K562 (cell line): ENCODE data around the gene EMC9. TPM values are rescaled to one million over a fixed set of nuclear protein-coding genes. Genes with fewer than 3 reads are reported as not detected.

ENCODE experiments used
- ATAC-seq: fragments of 200-7000 bp; cut with Tn5 transposase; 3 replicates; pipeline ENCODE4 v1.9.1; 2020; ENCODE audit warnings: moderate library complexity
- BruUV-seq: library from RNA; stranded (reverse); fragments of 400-500 nt; replicated peaks from 2 replicates; lab custom pipeline; 2021; lab: Mats Ljungman, UMichigan
- CTCF ChIA-PET: fragments of 300-600 bp; formaldehyde crosslinking; extraction: SDS; loops from one replicate; lab custom pipeline; 2021; ENCODE audit warnings: low intra/inter-chr PET ratio; lab: Yijun Ruan, JAX
- POLR2A ChIA-PET: fragments of 300-600, 350-650 bp; sonication (Branson Sonifier 250); formaldehyde crosslinking; extraction: SDS; loops from one replicate; lab custom pipeline; 2021; ENCODE audit warnings: antibody characterized with exemption, inconsistent platforms; lab: Yijun Ruan, JAX
- DNase-seq, 4 experiments: peaks; one replicate each; pipeline versions ENCODE4 v3.0.0 to v3.0.0-alpha.2; 2011 to 2018; ENCODE audit warnings: low spot score in 3 of 4, mixed read lengths in 3 of 4; ENCODE audit errors: extremely low read depth in 1 of 4
- FAIRE-seq: peaks from 2 replicates; lab custom pipeline; 2011; peaks lifted over from hg19 to GRCh38; lab: Jason Lieb, UNC
- H2AFZ ChIP-seq: 2 replicates; pipeline ENCODE4 v1.6.0; 2011; ENCODE audit warnings: low read depth, low read length, control low read depth, inconsistent platforms
- H3K27ac ChIP-seq: fragments of 200-600 bp; 3 replicates; pipeline ENCODE4 v1.8.0; 2011; ENCODE audit warnings: low read depth, mild to moderate bottlenecking, control low read depth, inconsistent platforms, low read length, moderate library complexity, mixed read lengths; ENCODE audit errors: extremely low read depth
- H3K27me3 ChIP-seq, 2 experiments: fragments of 300-600 bp in 1 of 2; 2 replicates in 1 of 2; 3 replicates in 1 of 2; pipeline versions ENCODE4 v1.6.0 to v1.8.0; 2011; ENCODE audit warnings: inconsistent platforms in 2 of 2, low read length in 2 of 2, mild to moderate bottlenecking in 1 of 2, mixed read lengths in 1 of 2, moderate library complexity in 1 of 2; ENCODE audit not compliant: control insufficient read depth in 2 of 2, insufficient read depth in 2 of 2
- H3K36me3 ChIP-seq: fragments of 300-600 bp; 3 replicates; pipeline ENCODE4 v1.8.0; 2011; ENCODE audit warnings: mild to moderate bottlenecking, low read length, inconsistent platforms; ENCODE audit not compliant: control insufficient read depth, insufficient read depth
- H3K4me1 ChIP-seq, 2 experiments: fragments of 200-600 bp in 1 of 2; replicated peaks in 1 of 2; 2 replicates in 1 of 2; 3 replicates in 1 of 2; pipeline versions ENCODE4 v1.5.1 to v1.8.0; 2011; ENCODE audit warnings: inconsistent platforms in 2 of 2, low read length in 2 of 2, mild to moderate bottlenecking in 1 of 2, mixed read lengths in 1 of 2, moderate library complexity in 1 of 2; ENCODE audit not compliant: control insufficient read depth in 2 of 2, insufficient read depth in 2 of 2
- H3K4me2 ChIP-seq: 2 replicates; pipeline ENCODE4 v1.6.1; 2011; ENCODE audit warnings: low read length, control low read depth, inconsistent platforms, mixed read lengths; ENCODE audit not compliant: insufficient read depth
- H3K4me3 ChIP-seq: fragments of 200-600 bp; sonication (generic), shearing (Covaris generic); 2 replicates; pipeline ENCODE4 v1.5.1; 2016; ENCODE audit warnings: control low read depth, inconsistent platforms
- H3K79me2 ChIP-seq: fragments of 200-600 bp; 3 replicates; pipeline ENCODE4 v1.8.0; 2011; ENCODE audit warnings: low read length, inconsistent platforms; ENCODE audit not compliant: control insufficient read depth, insufficient read depth
- H3K9ac ChIP-seq, 2 experiments: 2 replicates each; pipeline versions ENCODE4 v1.6.0 to v1.6.1; 2011; ENCODE audit warnings: low read depth in 2 of 2, low read length in 2 of 2, control low read depth in 1 of 2, inconsistent platforms in 1 of 2, mild to moderate bottlenecking in 1 of 2, mixed read lengths in 1 of 2; ENCODE audit not compliant: insufficient read depth in 1 of 2
- H3K9me1 ChIP-seq: one replicate; pipeline ENCODE4 v1.6.0; 2011; ENCODE audit warnings: inconsistent platforms, mild to moderate bottlenecking, low read length, moderate library complexity; ENCODE audit not compliant: control insufficient read depth, insufficient read depth
- H3K9me3 ChIP-seq: replicated peaks from 2 replicates; pipeline ENCODE4 v1.5.1; 2011; ENCODE audit warnings: low read depth, low read length, inconsistent platforms; ENCODE audit not compliant: control insufficient read depth, insufficient read depth
- H4K20me1 ChIP-seq: replicated peaks from 2 replicates; pipeline ENCODE4 v1.6.1; 2011; ENCODE audit warnings: low read length, inconsistent platforms, mixed read lengths; ENCODE audit not compliant: control insufficient read depth, insufficient read depth
- EP300 ChIP-seq: IDR thresholded peaks from 2 replicates; pipeline ENCODE4 v1.6.1; 2012; ENCODE audit warnings: low read length, improper control_type of control experiment
- GATAD2B ChIP-seq: fragments of 450-650 bp; IDR thresholded peaks from 2 replicates; pipeline ENCODE4 v1.6.1; 2017; ENCODE audit warnings: mild to moderate bottlenecking, borderline replicate concordance
- HLTF ChIP-seq: fragments of 450-650 bp; IDR thresholded peaks from 2 replicates; pipeline ENCODE4 v1.6.1; 2016
- HSF4 ChIP-seq: fragments of 250-450 bp; sonication (Bioruptor Pico); IDR thresholded peaks from 2 replicates; pipeline ENCODE4 v2.1.2; 2022; ENCODE audit warnings: mild to moderate bottlenecking, moderate library complexity, borderline replicate concordance
- MAFK ChIP-seq: IDR thresholded peaks from 2 replicates; pipeline ENCODE4 v1.6.1; 2011; ENCODE audit warnings: low read length, improper control_type of control experiment
- NEUROD1 ChIP-seq: fragments of 150-350 bp; IDR thresholded peaks from 2 replicates; pipeline ENCODE4 v1.6.1; 2014; ENCODE audit warnings: borderline replicate concordance, low read length, low read depth; ENCODE audit not compliant: partially characterized antibody
- SRSF1 ChIP-seq: fragments of 200-400 bp; formaldehyde crosslinking; IDR thresholded peaks from 2 replicates; pipeline ENCODE4 v1.6.1; 2017; ENCODE audit warnings: mild to moderate bottlenecking, low read depth, low read length, moderate library complexity
- TAF7 ChIP-seq: fragments of 450-650 bp; IDR thresholded peaks from 2 replicates; pipeline ENCODE4 v1.6.1; 2016; ENCODE audit warnings: missing genetic modification characterization, missing compliant biosample characterization
- TAF9B ChIP-seq: fragments of 450-650 bp; IDR thresholded peaks from 2 replicates; pipeline ENCODE4 v1.6.1; 2018; ENCODE audit warnings: mild to moderate bottlenecking; ENCODE audit not compliant: partially characterized antibody
- WGBS: fragments of 100-300 bp; shearing (Covaris generic); methylation state at CpG from one replicate; pipeline ENCODE4 v1.1.6; 2016; ENCODE audit warnings: low coverage, mixed read lengths; ENCODE audit not compliant: insufficient coverage; ENCODE audit errors: missing lambda C conversion rate; 5-methylcytosine and 5-hydroxymethylcytosine counted together
- in situ Hi-C: fragments of 300-500 bp; cut with MboI; formaldehyde crosslinking; loops from 4 replicates; pipeline ENCODE4 v1.15.0; 2018; ENCODE audit warnings: inconsistent platforms, mixed read lengths
- intact Hi-C: fragments of 100-400 bp; cut with micrococcal nuclease; formaldehyde crosslinking; loops from 2 replicates; pipeline ENCODE4 v1.14.2; 2022
- polyA plus RNA-seq, 8 experiments: library from polyadenylated mRNA; depleted of rRNA in 4 of 8; stranded (reverse) in 5 of 8; unstranded in 3 of 8; fragments of >200 nt; fragmentation: Nextera tagmentation in 2 of 8; fragmentation: Illumina TruSeq in 1 of 8; extraction: Ambion mirVana in 2 of 8; extraction: Trizol in 1 of 8; gene quantifications; 2 replicates each; pipeline versions ENCODE4 v1.2.1 to v1.2.3, GENCODE V29; 2011 to 2014; ENCODE audit warnings: inconsistent platforms in 1 of 8, missing spikeins in 1 of 8
- total RNA-seq, 7 experiments: library from RNA; depleted of rRNA in 6 of 7; stranded (reverse); fragments of >200 nt in 6 of 7; fragmentation: Illumina TruSeq in 2 of 7; extraction: Trizol in 2 of 7; gene quantifications; 2 replicates each; pipeline versions ENCODE4 v1.2.1 to v1.2.3, GENCODE V29; 2011 to 2021; ENCODE audit warnings: low replicate concordance in 1 of 7
- TF ChIP-seq, protein P1 (sequence below): fragments of 450-650 bp; formaldehyde crosslinking; IDR thresholded peaks from 2 replicates; pipeline ENCODE4 v1.4.0; 2020; ENCODE audit warnings: mild to moderate bottlenecking, moderate library complexity
- TF ChIP-seq, protein P2 (sequence below), 2 experiments: fragments of 200-800 bp in 1 of 2; sonication (Bioruptor generic) in 1 of 2; sonication (generic) in 1 of 2; formaldehyde crosslinking in 1 of 2; IDR thresholded peaks in 1 of 2; conservative IDR thresholded peaks in 1 of 2; 2 replicates each; pipeline versions ENCODE4 v1.5.0 to v1.6.1; 2016 to 2020; ENCODE audit warnings: missing compliant biosample characterization in 1 of 2, missing genetic modification characterization in 1 of 2, missing genetic modification reagents in 1 of 2
- TF ChIP-seq, protein P3 (sequence below), 2 experiments: IDR thresholded peaks in 1 of 2; conservative IDR thresholded peaks in 1 of 2; 2 replicates each; pipeline ENCODE4 v1.6.1; 2016; ENCODE audit warnings: low read depth in 2 of 2, mild to moderate bottlenecking in 1 of 2, missing compliant biosample characterization in 1 of 2, missing genetic modification characterization in 1 of 2, moderate library complexity in 1 of 2

The EMC9 gene
- total and polyA plus RNA-seq, 9 of the 15 experiments (the other 6 are each of a cell fraction or from before 2014, with no cell fraction given), result 3.1 to 13.2 (median 7.8) TPM

DNA sequence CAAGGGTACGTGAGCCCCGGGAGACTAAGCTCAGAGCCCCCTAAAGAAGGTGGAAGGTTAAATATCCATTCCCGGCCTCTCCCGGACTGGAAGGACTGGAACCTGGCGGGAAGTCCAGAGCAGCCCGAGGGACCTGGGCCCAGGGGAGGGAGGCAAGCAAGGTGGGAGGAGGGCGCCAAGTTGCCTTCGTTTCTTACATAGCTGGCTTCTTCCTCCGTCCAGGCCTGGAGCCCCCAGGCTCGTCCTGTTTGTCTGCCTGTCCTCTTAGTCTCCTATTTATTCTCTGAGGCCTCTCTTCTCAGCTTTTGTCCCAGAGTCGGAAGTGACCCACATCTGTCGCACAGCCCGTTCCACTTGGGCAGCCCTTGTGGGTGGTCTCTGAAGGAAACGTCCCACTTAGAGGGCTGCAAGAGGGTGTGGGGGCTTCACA is 46.5 kb downstream of the EMC9 start:
- Histone ChIP-seq H3K27ac (peak overlapping the region; percentile 98), H3K4me2 (peak overlapping the region; percentile 95), H3K9me1 (no peaks in the 10 kb centered on the region), H3K4me3 (peak overlapping the region; percentile 99), H4K20me1 (0 out of 2 replicates have a peak, but pooled peaks cover 2% of the 10 kb centered on the region), H3K79me2 (peaks cover 29% of the 10 kb centered on the region), H3K9me3 (no peaks in the 10 kb centered on the region), H3K9ac (peak overlapping the region; percentile 96 to 100), H3K36me3 (peaks cover 32% of the 10 kb centered on the region; the same call in 2 of the 3 replicates), H3K27me3 (no peaks in the 10 kb centered on the region), H3K4me1 (peaks cover 20 to 22% of the 10 kb centered on the region in 2 experiments; a peak in 4 of 5 replicates), H2AFZ (peak overlapping the region; percentile 77)
- ChIA-PET POLR2A (interaction anchor here (0.8 to 5.8 kb wide), 12 partner anchors 8 to 384 kb away, joined by 3 to 40 read pairs (median 5); partner anchors contain the start of genes EMC9, PSME1, TINF2 and TM9SF1), CTCF (no interaction called here)
- intact Hi-C loops, result loop anchor here (2.0 to 10.0 kb wide), 3 partner anchors 20 to 80 kb away; partner anchors contain the start of genes DCAF11, EMC9, NRL and PSME2
- TSS peak; percentile 77 for BruUV-seq
- FAIRE-seq, result peak; percentile 11
- ATAC-seq, result 0 out of 3 replicates have a peak, but pooled peaks have one; percentile 0
- in situ Hi-C loops, result loop anchor here (5.0 kb wide), 1 partner anchor 38 kb away; no protein-coding TSS in a partner anchor
- 0% methylated on average over 8 of the region's 14 CpGs for WGBS
- DNase-seq, result peak in 1 of 4 experiments; percentile 12
- no peak for TF ChIP-seq HLTF
- no peak for TF ChIP-seq TAF7 (tag)
- TF ChIP-seq SRSF1, result no peak
- TF ChIP-seq, protein P1, sequence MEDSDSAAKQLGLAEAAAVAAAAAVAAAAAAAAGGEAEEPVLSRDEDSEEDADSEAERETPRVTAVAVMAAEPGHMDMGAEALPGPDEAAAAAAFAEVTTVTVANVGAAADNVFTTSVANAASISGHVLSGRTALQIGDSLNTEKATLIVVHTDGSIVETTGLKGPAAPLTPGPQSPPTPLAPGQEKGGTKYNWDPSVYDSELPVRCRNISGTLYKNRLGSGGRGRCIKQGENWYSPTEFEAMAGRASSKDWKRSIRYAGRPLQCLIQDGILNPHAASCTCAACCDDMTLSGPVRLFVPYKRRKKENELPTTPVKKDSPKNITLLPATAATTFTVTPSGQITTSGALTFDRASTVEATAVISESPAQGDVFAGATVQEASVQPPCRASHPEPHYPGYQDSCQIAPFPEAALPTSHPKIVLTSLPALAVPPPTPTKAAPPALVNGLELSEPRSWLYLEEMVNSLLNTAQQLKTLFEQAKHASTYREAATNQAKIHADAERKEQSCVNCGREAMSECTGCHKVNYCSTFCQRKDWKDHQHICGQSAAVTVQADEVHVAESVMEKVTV (CRISPR knock-in tag), result no peak
- TF ChIP-seq NEUROD1, result no peak
- TF ChIP-seq, protein P2, sequence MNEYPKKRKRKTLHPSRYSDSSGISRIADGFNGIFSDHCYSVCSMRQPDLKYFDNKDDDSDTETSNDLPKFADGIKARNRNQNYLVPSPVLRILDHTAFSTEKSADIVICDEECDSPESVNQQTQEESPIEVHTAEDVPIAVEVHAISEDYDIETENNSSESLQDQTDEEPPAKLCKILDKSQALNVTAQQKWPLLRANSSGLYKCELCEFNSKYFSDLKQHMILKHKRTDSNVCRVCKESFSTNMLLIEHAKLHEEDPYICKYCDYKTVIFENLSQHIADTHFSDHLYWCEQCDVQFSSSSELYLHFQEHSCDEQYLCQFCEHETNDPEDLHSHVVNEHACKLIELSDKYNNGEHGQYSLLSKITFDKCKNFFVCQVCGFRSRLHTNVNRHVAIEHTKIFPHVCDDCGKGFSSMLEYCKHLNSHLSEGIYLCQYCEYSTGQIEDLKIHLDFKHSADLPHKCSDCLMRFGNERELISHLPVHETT (CRISPR knock-in tag; conservative IDR thresholded peaks at IDR 0.05 in 1 of 2, IDR thresholded peaks at IDR 0.05 in 1 of 2), result 0 out of 4 replicates have a peak, but pooled peaks of 1 of the 2 experiments have one; percentile 1
- TF ChIP-seq TAF9B, result no peak
- no peak for TF ChIP-seq EP300
- no peak for TF ChIP-seq HSF4
- no peak for TF ChIP-seq GATAD2B
- TF ChIP-seq, protein P3, sequence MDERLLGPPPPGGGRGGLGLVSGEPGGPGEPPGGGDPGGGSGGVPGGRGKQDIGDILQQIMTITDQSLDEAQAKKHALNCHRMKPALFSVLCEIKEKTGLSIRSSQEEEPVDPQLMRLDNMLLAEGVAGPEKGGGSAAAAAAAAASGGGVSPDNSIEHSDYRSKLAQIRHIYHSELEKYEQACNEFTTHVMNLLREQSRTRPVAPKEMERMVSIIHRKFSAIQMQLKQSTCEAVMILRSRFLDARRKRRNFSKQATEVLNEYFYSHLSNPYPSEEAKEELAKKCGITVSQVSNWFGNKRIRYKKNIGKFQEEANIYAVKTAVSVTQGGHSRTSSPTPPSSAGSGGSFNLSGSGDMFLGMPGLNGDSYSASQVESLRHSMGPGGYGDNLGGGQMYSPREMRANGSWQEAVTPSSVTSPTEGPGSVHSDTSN (CRISPR knock-in tag; IDR thresholded peaks at IDR 0.05; ENCODE audit: low read depth), result no peak
- TF ChIP-seq, protein P3 (tag; conservative IDR thresholded peaks at IDR 0.05; ENCODE audit: low read depth), result no peak
- no peak for TF ChIP-seq MAFK
